GM12878 (cell line): Measurements from ENCODE around the gene C19orf33. TPM values are rescaled to one million over a fixed set of nuclear protein-coding genes. Genes with fewer than 3 reads are reported as not detected.

Experiments
- ATAC-seq: fragments of 200-7000 bp; cut with Tn5 transposase; 3 replicates; pipeline ENCODE4 v1.9.1; 2020; ENCODE audit warnings: mild to moderate bottlenecking, moderate library complexity
- BruUV-seq: library from RNA; stranded (reverse); fragments of 400-500 nt; replicated peaks from 2 replicates; lab custom pipeline; 2021; lab: Mats Ljungman, UMichigan
- CTCF ChIA-PET: fragments of 300-600 bp; sonication (Branson Sonifier 250); formaldehyde crosslinking; extraction: SDS; loops from one replicate; lab custom pipeline; 2021; ENCODE audit warnings: inconsistent platforms; lab: Yijun Ruan, JAX
- POLR2A ChIA-PET: fragments of 350-600 bp; formaldehyde crosslinking; extraction: SDS; loops from one replicate; lab custom pipeline; 2021; ENCODE audit warnings: inconsistent platforms; lab: Charles Lee
- RAD21 ChIA-PET: fragments of 300-600 bp; sonication (Branson Sonifier 250); formaldehyde crosslinking; loops from one replicate; lab custom pipeline; 2023; ENCODE audit warnings: antibody characterized with exemption; ENCODE audit not compliant: unreplicated experiment; lab: Charles Lee
- SMC1A ChIA-PET: fragments of 300-600 bp; sonication (Branson Sonifier 250); formaldehyde crosslinking; loops from one replicate; lab custom pipeline; 2023; ENCODE audit not compliant: unreplicated experiment, uncharacterized antibody; lab: Charles Lee
- DNase-seq: peaks from one replicate; pipeline ENCODE4 v3.0.0-alpha.2; 2011; ENCODE audit warnings: low read depth, low spot score
- FAIRE-seq: peaks from 3 replicates; lab custom pipeline; 2011; peaks lifted over from hg19 to GRCh38; lab: Jason Lieb, UNC
- H2AFZ ChIP-seq: 2 replicates; pipeline ENCODE4 v1.6.0; 2011; ENCODE audit warnings: low read depth, low read length, control low read depth; ENCODE audit not compliant: control insufficient read depth
- H3K27ac ChIP-seq: 2 replicates; pipeline ENCODE4 v1.5.1; 2011; ENCODE audit warnings: control low read depth; ENCODE audit not compliant: control insufficient read depth, insufficient read depth
- H3K27me3 ChIP-seq, 2 experiments: replicated peaks in 1 of 2; 2 replicates each; pipeline versions ENCODE4 v1.6.0 to v1.6.1; 2011; ENCODE audit warnings: low read length in 1 of 2; ENCODE audit not compliant: control insufficient read depth in 2 of 2, insufficient read depth in 2 of 2
- H3K36me3 ChIP-seq, 2 experiments: 2 replicates each; pipeline ENCODE4 v1.5.1; 2011; ENCODE audit warnings: low read length in 1 of 2; ENCODE audit not compliant: control insufficient read depth in 2 of 2, insufficient read depth in 2 of 2
- H3K4me1 ChIP-seq: 2 replicates; pipeline ENCODE4 v1.6.1; 2011; ENCODE audit warnings: mild to moderate bottlenecking, low read length, moderate library complexity, mixed read lengths; ENCODE audit not compliant: control insufficient read depth, insufficient read depth
- H3K4me2 ChIP-seq: 2 replicates; pipeline ENCODE4 v1.6.0; 2011; ENCODE audit warnings: control low read depth; ENCODE audit not compliant: control insufficient read depth, insufficient read depth
- H3K4me3 ChIP-seq: fragments of 200-600 bp; sonication (generic); 2 replicates; pipeline ENCODE4 v1.5.1; 2016
- H3K79me2 ChIP-seq: 2 replicates; pipeline ENCODE4 v1.6.0; 2011; ENCODE audit warnings: low read length; ENCODE audit not compliant: control insufficient read depth, insufficient read depth
- H3K9ac ChIP-seq: 2 replicates; pipeline ENCODE4 v1.8.0; 2011; ENCODE audit warnings: low read length, control low read depth, mixed read lengths; ENCODE audit not compliant: control insufficient read depth, insufficient read depth
- H3K9me3 ChIP-seq: replicated peaks from 3 replicates; pipeline ENCODE4 v1.5.1; 2011; ENCODE audit warnings: mild to moderate bottlenecking, low read length; ENCODE audit not compliant: control insufficient read depth, insufficient read depth
- H4K20me1 ChIP-seq: 2 replicates; pipeline ENCODE4 v1.6.0; 2011; ENCODE audit not compliant: control insufficient read depth, insufficient read depth
- MLLT1 ChIP-seq: fragments of 450-650 bp; IDR thresholded peaks from 2 replicates; pipeline ENCODE4 v1.6.1; 2016; ENCODE audit warnings: mild to moderate bottlenecking
- NFXL1 ChIP-seq: fragments of 450-650 bp; IDR thresholded peaks from 2 replicates; pipeline ENCODE4 v1.6.1; 2017; ENCODE audit warnings: antibody characterized with exemption, mild to moderate bottlenecking, borderline replicate concordance
- USF2 ChIP-seq: IDR thresholded peaks from 2 replicates; pipeline ENCODE4 v1.6.1; 2011; ENCODE audit warnings: low read depth, low read length, improper control_type of control experiment, borderline replicate concordance
- ZBTB40 ChIP-seq: fragments of 450-650 bp; IDR thresholded peaks from 2 replicates; pipeline ENCODE4 v1.6.1; 2016; ENCODE audit warnings: mild to moderate bottlenecking, moderate library complexity, borderline replicate concordance
- WGBS: methylation state at CpG from one replicate; pipeline ENCODE4 v1.1.6; 2016; ENCODE audit warnings: low lambda C conversion rate; ENCODE audit not compliant: insufficient replicate concordance, insufficient coverage; ENCODE audit errors: missing lambda C conversion rate; 5-methylcytosine and 5-hydroxymethylcytosine counted together
- in situ Hi-C: fragments of 300-500 bp; cut with MboI; formaldehyde crosslinking; loops from 9 replicates; pipeline ENCODE4 v1.14.3; 2018; ENCODE audit warnings: mixed read lengths
- intact Hi-C: fragments of 100-400 bp; cut with micrococcal nuclease; formaldehyde crosslinking; loops from one replicate; pipeline ENCODE4 v1.14.2; 2022; ENCODE audit not compliant: unreplicated experiment
- polyA plus RNA-seq, 11 experiments: library from polyadenylated mRNA; depleted of rRNA in 4 of 11; unstranded in 6 of 11; stranded (reverse) in 5 of 11; fragments of >200 nt; fragmentation: Nextera tagmentation in 4 of 11; fragmentation: Illumina TruSeq in 1 of 11; extraction: Ambion mirVana in 4 of 11; extraction: Trizol in 1 of 11; gene quantifications; 1 replicate in 1 of 11; 2 replicates in 10 of 11; pipeline versions ENCODE4 v1.2.1 to v1.2.3, GENCODE V29; 2011 to 2016; ENCODE audit warnings: inconsistent platforms in 2 of 11, missing spikeins in 2 of 11, low read depth in 1 of 11
- total RNA-seq, 4 experiments: library from RNA; depleted of rRNA in 3 of 4; stranded (reverse); fragments of >200 nt in 3 of 4; fragmentation: Illumina TruSeq in 1 of 4; extraction: Trizol in 1 of 4; gene quantifications; 2 replicates each; pipeline versions ENCODE4 v1.2.1 to v1.2.3, GENCODE V29; 2013 to 2021

The C19orf33 gene
- total and polyA plus RNA-seq, 10 of the 15 experiments (the other 5 are each of a cell fraction or from before 2014, with no cell fraction given): 0.28 to 0.45 TPM; not detected in 8

- H3K36me3 ChIP-seq: no peaks in the 10 kb centered on the region
- no peak overlapping the region for H3K4me2 ChIP-seq
- WGBS: 39% methylated on average over 13 of the region's 13 CpGs
- BruUV-seq: no TSS peak
- no peak for DNase-seq
- H3K79me2 ChIP-seq: no peaks in the 10 kb centered on the region
- H2AFZ ChIP-seq: no peak overlapping the region
- no peak overlapping the region for H3K4me3 ChIP-seq
- no peak overlapping the region for H3K27ac ChIP-seq
- no peak for TF ChIP-seq USF2
- no peak for TF ChIP-seq MLLT1
- no peak for TF ChIP-seq NFXL1
- TF ChIP-seq ZBTB40: no peak
- POLR2A ChIA-PET: no interaction called here
- FAIRE-seq: no peak
- in situ Hi-C loops (no loop called here), intact Hi-C loops (no loop called here)
- no peaks in the 10 kb centered on the region for H3K27me3 ChIP-seq
- H4K20me1 ChIP-seq: no peaks in the 10 kb centered on the region
- SMC1A ChIA-PET: no interaction called here
- no peak overlapping the region for H3K9ac ChIP-seq
- H3K9me3 ChIP-seq: no peaks in the 10 kb centered on the region
- RAD21 ChIA-PET: no interaction called here
- peak; percentile 33; the same call in 1 of the 3 replicates for ATAC-seq
- H3K4me1 ChIP-seq: no peaks in the 10 kb centered on the region
- CTCF ChIA-PET: no interaction called here
Observed at GRCh38 chr19:38290631-38291147, 13.4 kb upstream of the C19orf33 start.
